ENCODE data around the gene GABRG3. TPM values are rescaled to one million over a fixed set of nuclear protein-coding genes. Genes with fewer than 3 reads are reported as not detected.

GABRG3 gene
- total RNA-seq, 2 experiments from 2014 or later = not detected

GRCh38 chr15:26939398-26939797 is 31.6 kb upstream of the GABRG3 start:
- no peak overlapping the region for H3K27ac ChIP-seq (ENCODE audit: low read depth in 1 of 2, low read length in 2 of 2)
- Mint-ChIP-seq H3K27me3 (no peaks in the 10 kb centered on the region), H3K36me3 (ENCODE audit: low read depth) (no peaks in the 10 kb centered on the region), H3K27ac (no peak overlapping the region), H3K4me3 (no peak overlapping the region), H3K4me1 (ENCODE audit: low read depth) (no peaks in the 10 kb centered on the region), H3K9me3 (peaks cover 2% of the 10 kb centered on the region)
- no peaks in the 10 kb centered on the region for H3K4me1 ChIP-seq (ENCODE audit: insufficient read depth, low read length)
- CTCF ChIA-PET = no interaction called here
- no peaks in the 10 kb centered on the region for H3K36me3 ChIP-seq (ENCODE audit: insufficient read depth, low read length)
- peaks cover 0 to 36% of the 10 kb centered on the region in 2 experiments for H3K9me3 ChIP-seq (ENCODE audit: control insufficient read depth in 1 of 2, insufficient read depth in 1 of 2, low read length in 2 of 2)
- no peak for TF ChIP-seq CTCF (IDR thresholded peaks at IDR 0.05)
- no peak for DNase-seq
- no peak for ATAC-seq (ENCODE audit: poor library complexity)
- H3K4me3 ChIP-seq (ENCODE audit: low read length) = no peak overlapping the region
- intact Hi-C loops (cut with DNase I, micrococcal nuclease) = no loop called here
- H3K27me3 ChIP-seq (ENCODE audit: control insufficient read depth in 1 of 2, insufficient read depth in 2 of 2, low read length in 2 of 2) = no peaks in the 10 kb centered on the region
- POLR2A ChIA-PET = no interaction called here

DNA sequence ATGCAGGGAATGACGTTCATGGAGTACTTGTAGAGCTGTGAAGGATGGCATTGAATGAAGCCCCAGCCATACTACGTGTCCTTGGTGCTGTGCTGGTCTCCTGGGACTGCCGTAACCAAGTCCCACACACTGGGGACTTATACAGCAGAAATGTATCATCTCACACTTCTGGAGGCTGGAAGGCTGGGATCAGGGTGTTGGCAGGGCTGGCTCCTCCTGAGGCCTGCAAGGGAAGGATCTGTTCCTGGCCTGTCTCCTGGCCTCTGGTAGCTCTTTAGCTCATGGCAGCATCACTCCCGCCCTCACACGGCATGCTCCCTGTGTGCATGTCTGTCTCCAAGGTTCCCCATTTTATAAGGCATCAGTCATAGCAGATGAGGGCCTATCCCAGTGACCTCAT is 29.5 kb upstream of the GABRG3 start:
- Mint-ChIP-seq H3K4me1 (ENCODE audit: low read depth) (no peaks in the 10 kb centered on the region), H3K4me3 (no peak overlapping the region), H3K9me3 (no peaks in the 10 kb centered on the region), H3K27ac (no peak overlapping the region), H3K27me3 (no peaks in the 10 kb centered on the region), H3K36me3 (ENCODE audit: low read depth) (no peaks in the 10 kb centered on the region)
- no peaks in the 10 kb centered on the region for H3K27me3 ChIP-seq (ENCODE audit: control insufficient read depth in 1 of 2, insufficient read depth in 2 of 2, low read length in 2 of 2)
- TF ChIP-seq CTCF (IDR thresholded peaks at IDR 0.05) = no peak
- DNase-seq (no peak), ATAC-seq (ENCODE audit: poor library complexity) (no peak)
- ChIA-PET POLR2A (no interaction called here), CTCF (no interaction called here)
- intact Hi-C loops (cut with DNase I, micrococcal nuclease) = no loop called here
- no peaks in the 10 kb centered on the region for H3K4me1 ChIP-seq (ENCODE audit: insufficient read depth, low read length)
- peaks cover 0 to 48% of the 10 kb centered on the region in 2 experiments for H3K9me3 ChIP-seq (ENCODE audit: control insufficient read depth in 1 of 2, insufficient read depth in 1 of 2, low read length in 2 of 2)
- no peak overlapping the region for H3K4me3 ChIP-seq (ENCODE audit: low read length)
- no peak overlapping the region for H3K27ac ChIP-seq (ENCODE audit: low read depth in 1 of 2, low read length in 2 of 2)
- H3K36me3 ChIP-seq (ENCODE audit: insufficient read depth, low read length) = no peaks in the 10 kb centered on the region

GRCh38 chr15:26943866-26944265 is 27.1 kb upstream of the GABRG3 start:
- ChIA-PET CTCF (no interaction called here), POLR2A (no interaction called here)
- Histone ChIP-seq H3K27ac (ENCODE audit: low read depth in 1 of 2, low read length in 2 of 2) (no peak overlapping the region), H3K4me3 (ENCODE audit: low read length) (no peak overlapping the region), H3K9me3 (ENCODE audit: control insufficient read depth in 1 of 2, insufficient read depth in 1 of 2, low read length in 2 of 2) (peaks cover 0 to 32% of the 10 kb centered on the region in 2 experiments), H3K36me3 (ENCODE audit: insufficient read depth, low read length) (no peaks in the 10 kb centered on the region), H3K27me3 (ENCODE audit: control insufficient read depth in 1 of 2, insufficient read depth in 2 of 2, low read length in 2 of 2) (no peaks in the 10 kb centered on the region), H3K4me1 (ENCODE audit: insufficient read depth, low read length) (no peaks in the 10 kb centered on the region)
- no peaks in the 10 kb centered on the region for H3K4me1 Mint-ChIP-seq (ENCODE audit: low read depth)
- TF ChIP-seq CTCF (IDR thresholded peaks at IDR 0.05) = no peak
- no peak for ATAC-seq (ENCODE audit: poor library complexity)
- no peaks in the 10 kb centered on the region for H3K36me3 Mint-ChIP-seq (ENCODE audit: low read depth)
- DNase-seq = no peak
- no peak overlapping the region for H3K4me3 Mint-ChIP-seq
- H3K27ac Mint-ChIP-seq = no peak overlapping the region
- H3K27me3 Mint-ChIP-seq = no peaks in the 10 kb centered on the region
- intact Hi-C loops (cut with DNase I, micrococcal nuclease) = no loop called here
- H3K9me3 Mint-ChIP-seq = no peaks in the 10 kb centered on the region

All from CD4-positive, alpha-beta T cell (primary cell).